Measurements from ENCODE around the gene FAM168A.

The FAM168A gene

GRCh38 chr11:73416786-73417185 lies 181.1 kb downstream of the FAM168A start:
- no peak for DNase-seq

- DNase-seq: no peak
Measured at GRCh38 chr11:73415854-73416615, 181.9 kb downstream of the FAM168A start.

- no peak for DNase-seq
Measured at GRCh38 chr11:73414977-73415651, 182.8 kb downstream of the FAM168A start.

- no peak for DNase-seq
Measured at GRCh38 chr11:73413256-73413655, 184.7 kb downstream of the FAM168A start.

- no peak for DNase-seq
Measured at GRCh38 chr11:73412308-73412707, 185.6 kb downstream of the FAM168A start.

- no peak for DNase-seq
Measured at GRCh38 chr11:73411031-73411430, 186.9 kb downstream of the FAM168A start.

GRCh38 chr11:73410627-73411026 lies 187.3 kb downstream of the FAM168A start:
- no peak for DNase-seq

GRCh38 chr11:73409431-73409830 lies 188.5 kb downstream of the FAM168A start:
- no peak for DNase-seq

GRCh38 chr11:73406619-73407018 lies 191.3 kb downstream of the FAM168A start:
- DNase-seq: no peak

GRCh38 chr11:73406131-73406530 lies 191.8 kb downstream of the FAM168A start:
- no peak for DNase-seq

- DNase-seq: no peak
Measured at GRCh38 chr11:73405146-73405510, 192.8 kb downstream of the FAM168A start.

- DNase-seq: no peak
Measured at GRCh38 chr11:73404506-73405145, 193.3 kb downstream of the FAM168A start.

- no peak for DNase-seq
Measured at GRCh38 chr11:73404048-73404447, 193.9 kb downstream of the FAM168A start.

- DNase-seq: no peak
Measured at GRCh38 chr11:73403541-73403940, 194.4 kb downstream of the FAM168A start.

- no peak for DNase-seq
Measured at GRCh38 chr11:73402834-73403185, 195.1 kb downstream of the FAM168A start.

GRCh38 chr11:73401924-73402833 lies 195.7 kb downstream of the FAM168A start:
- DNase-seq: no peak

GRCh38 chr11:73401217-73401923 lies 196.5 kb downstream of the FAM168A start:
- no peak for DNase-seq

- DNase-seq: no peak
Measured at GRCh38 chr11:73400293-73400692, 197.6 kb downstream of the FAM168A start.

- DNase-seq: no peak
Measured at GRCh38 chr11:73399636-73400035, 198.3 kb downstream of the FAM168A start.

GRCh38 chr11:73399159-73399590 lies 198.7 kb downstream of the FAM168A start:
- DNase-seq: no peak

GRCh38 chr11:73398721-73399120 lies 199.2 kb downstream of the FAM168A start:
- no peak for DNase-seq

GRCh38 chr11:73398132-73398526 lies 199.8 kb downstream of the FAM168A start:
- DNase-seq: no peak

Measured in NK-92 treated with Interleukin-12 subunit alpha and Interleukin-12 subunit beta, amount 100 ng/mL, for 24 hours (cell line).